GM10266 (cell line): ENCODE results near the gene MAP3K9.

ENCODE experiments used
- DNase-seq: peaks from one replicate; pipeline ENCODE4 v3.0.0; 2012; ENCODE audit errors: extremely low spot score
- TF ChIP-seq, protein P1 (sequence below): IDR thresholded peaks from 2 replicates; pipeline ENCODE4 v1.5.1; 2012; ENCODE audit warnings: mild to moderate bottlenecking, low read depth; ENCODE audit not compliant: control insufficient read depth, insufficient read depth; ENCODE audit errors: missing control alignments

The MAP3K9 gene

DNA sequence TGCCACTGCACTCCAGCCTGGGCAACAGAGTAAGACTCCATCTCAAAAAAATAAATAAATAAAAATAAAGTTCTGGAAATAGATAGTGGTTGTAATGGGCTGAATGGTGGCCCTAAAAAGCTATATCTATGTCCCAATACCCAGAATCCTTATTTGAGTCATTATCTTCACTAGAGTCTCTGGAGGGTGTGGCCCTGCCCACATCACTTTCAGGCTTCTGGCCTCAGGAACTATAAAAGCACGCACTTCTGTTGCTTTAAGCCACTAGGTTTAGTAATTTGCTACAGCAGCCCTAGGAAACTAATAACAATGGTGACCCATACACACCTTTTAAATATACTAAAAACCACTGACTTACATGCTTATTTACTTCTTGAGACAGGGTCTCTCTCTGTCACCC lies 49.9 kb downstream of the MAP3K9 start:
- DNase-seq: no peak
- TF ChIP-seq, protein P1, sequence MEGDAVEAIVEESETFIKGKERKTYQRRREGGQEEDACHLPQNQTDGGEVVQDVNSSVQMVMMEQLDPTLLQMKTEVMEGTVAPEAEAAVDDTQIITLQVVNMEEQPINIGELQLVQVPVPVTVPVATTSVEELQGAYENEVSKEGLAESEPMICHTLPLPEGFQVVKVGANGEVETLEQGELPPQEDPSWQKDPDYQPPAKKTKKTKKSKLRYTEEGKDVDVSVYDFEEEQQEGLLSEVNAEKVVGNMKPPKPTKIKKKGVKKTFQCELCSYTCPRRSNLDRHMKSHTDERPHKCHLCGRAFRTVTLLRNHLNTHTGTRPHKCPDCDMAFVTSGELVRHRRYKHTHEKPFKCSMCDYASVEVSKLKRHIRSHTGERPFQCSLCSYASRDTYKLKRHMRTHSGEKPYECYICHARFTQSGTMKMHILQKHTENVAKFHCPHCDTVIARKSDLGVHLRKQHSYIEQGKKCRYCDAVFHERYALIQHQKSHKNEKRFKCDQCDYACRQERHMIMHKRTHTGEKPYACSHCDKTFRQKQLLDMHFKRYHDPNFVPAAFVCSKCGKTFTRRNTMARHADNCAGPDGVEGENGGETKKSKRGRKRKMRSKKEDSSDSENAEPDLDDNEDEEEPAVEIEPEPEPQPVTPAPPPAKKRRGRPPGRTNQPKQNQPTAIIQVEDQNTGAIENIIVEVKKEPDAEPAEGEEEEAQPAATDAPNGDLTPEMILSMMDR: no peak

GRCh38 chr14:70755655-70756054 lies 53.7 kb downstream of the MAP3K9 start:
- no peak for DNase-seq

GRCh38 chr14:70754991-70755390 lies 54.3 kb downstream of the MAP3K9 start:
- no peak for DNase-seq
- TF ChIP-seq, protein P1: no peak

More at GRCh38 chr14:70755655-70756054, 53.7 kb downstream of the MAP3K9 start:
- TF ChIP-seq, protein P1: no peak

DNA sequence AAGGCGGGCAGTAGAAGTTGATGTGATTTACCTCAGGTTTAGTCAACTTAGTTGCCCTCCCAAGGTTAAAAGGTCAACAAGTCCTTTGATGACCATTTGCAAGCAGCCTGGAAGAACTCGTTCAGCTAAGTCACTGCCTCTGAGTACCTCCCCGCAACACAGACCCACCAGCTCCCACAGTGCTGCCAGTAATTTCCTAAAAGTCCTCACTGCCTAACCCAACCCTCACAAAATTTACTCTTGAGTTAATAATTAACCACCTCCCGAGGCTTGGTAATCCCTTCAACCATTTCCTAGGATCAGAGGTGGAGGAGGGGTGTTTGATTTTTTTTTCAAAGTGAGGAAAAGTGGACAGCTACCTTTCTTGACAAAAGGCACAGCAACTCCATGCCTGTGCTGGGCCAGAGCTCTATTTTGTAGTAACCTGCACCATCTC lies 55.8 kb downstream of the MAP3K9 start:
- TF ChIP-seq, protein P1: no peak
- no peak for DNase-seq

DNA sequence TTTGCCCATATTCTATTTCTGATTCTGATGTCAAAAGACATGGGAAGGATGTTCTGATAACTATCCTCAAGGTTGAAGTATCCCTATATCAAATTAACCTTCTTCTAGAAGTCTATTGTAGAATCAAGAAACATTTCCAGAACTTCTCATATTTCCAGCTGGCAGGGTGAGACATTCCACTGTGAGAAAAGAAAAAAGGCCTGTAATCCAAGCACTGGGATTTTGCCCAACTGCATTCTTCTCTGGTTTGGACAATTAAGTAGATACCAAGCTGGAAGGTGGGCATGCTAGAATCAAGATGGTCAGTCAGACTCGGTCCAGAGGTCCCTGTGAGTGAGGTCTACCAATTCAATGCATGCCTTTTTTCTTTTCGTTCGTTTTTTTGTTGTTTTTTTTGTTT lies 60.9 kb downstream of the MAP3K9 start:
- TF ChIP-seq, protein P1: no peak
- DNase-seq: no peak

DNA sequence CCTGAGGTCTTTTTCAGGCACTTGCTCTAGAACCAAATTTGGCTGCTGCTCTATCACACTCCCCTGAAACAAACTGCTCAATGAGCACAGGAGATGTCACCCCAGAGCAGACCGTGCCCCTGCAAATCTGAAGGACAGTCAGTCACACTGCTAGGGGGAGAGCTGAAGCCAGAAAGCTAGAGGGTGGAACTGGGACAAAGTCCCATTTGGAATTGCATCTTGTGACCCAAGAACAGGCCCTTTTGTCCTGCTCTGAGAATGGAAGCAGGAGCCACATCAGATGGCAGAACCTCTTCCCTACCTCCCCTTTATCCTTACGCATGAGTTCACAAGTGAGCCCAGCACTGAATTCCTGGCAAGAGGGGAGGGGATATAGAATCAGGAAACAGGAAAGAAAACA lies 64.7 kb downstream of the MAP3K9 start:
- TF ChIP-seq, protein P1: no peak
- no peak for DNase-seq

DNA sequence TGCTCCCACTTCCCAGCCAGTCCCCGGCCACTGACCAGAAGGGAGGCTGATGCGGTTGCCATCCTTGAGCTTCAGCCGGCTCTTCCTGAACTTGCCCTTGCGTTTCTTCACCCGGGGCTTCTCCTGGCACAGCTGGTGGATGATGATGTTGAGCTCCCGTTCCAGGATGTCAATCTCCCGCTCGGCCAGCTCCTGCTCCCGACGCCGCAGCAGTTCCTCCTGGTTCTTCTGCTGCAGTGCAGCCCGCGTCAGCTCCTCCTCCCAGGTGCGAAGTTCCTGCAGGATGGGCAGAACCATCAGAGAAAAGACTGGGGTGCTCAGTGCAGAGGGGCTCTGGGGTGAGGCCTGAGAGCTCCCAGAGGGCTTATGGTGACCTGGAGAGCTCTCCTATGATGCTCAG lies 67.0 kb downstream of the MAP3K9 start:
- DNase-seq: no peak
- TF ChIP-seq, protein P1: no peak

- TF ChIP-seq, protein P1: no peak
Measured at GRCh38 chr14:70741482-70741881, 67.8 kb downstream of the MAP3K9 start.

More at GRCh38 chr14:70741482-70741881, 67.8 kb downstream of the MAP3K9 start:
- no peak for DNase-seq
